ENCODE data around the gene CFAP65.
A peak's percentile ranks its signal among the peaks of the same experiment; 100 is the strongest.

CFAP65 gene

GRCh38 chr2:218970894-218971293 lies 70.4 kb downstream of the CFAP65 start:
- DNase-seq (ENCODE audit: low spot score): no peak

DNA sequence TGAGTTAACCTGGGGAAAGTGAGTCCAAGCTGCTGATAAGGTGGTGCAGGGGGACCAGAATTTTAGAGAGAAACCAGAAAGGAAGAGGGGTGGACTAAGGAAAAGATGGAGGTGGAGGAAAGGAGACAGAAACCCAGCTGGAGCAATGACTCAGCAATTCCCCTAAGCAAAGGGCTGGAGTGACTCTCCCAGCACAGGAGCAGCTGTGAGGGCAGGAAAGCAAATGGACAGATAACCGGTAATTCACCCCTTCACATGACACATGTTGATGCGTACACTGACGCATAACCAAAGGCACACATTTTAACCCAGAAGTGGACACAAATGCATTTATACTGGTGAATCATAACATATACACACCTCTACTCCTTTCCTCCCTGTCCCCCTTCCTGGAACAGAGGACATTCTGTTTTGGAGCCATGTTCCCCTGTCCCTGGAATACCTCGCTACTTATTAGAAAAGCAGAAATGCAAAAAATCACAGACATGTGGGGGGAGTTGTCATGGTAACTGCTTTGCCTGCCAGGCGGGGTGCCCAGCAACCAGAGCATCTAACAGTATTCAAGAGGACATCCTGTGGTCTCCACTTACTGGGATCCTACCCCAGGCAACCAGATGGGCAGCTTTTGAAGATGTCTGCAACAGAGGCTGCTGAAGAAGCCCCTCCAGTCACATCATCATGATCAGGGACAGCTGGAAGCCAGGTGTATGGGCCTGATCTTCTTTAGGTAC lies 77.1 kb downstream of the CFAP65 start:
- DNase-seq (ENCODE audit: low spot score): no peak

- DNase-seq (ENCODE audit: low spot score): no peak
These were observed 77.7 kb downstream of the CFAP65 start for GRCh38 chr2:218963601-218964000.

DNA sequence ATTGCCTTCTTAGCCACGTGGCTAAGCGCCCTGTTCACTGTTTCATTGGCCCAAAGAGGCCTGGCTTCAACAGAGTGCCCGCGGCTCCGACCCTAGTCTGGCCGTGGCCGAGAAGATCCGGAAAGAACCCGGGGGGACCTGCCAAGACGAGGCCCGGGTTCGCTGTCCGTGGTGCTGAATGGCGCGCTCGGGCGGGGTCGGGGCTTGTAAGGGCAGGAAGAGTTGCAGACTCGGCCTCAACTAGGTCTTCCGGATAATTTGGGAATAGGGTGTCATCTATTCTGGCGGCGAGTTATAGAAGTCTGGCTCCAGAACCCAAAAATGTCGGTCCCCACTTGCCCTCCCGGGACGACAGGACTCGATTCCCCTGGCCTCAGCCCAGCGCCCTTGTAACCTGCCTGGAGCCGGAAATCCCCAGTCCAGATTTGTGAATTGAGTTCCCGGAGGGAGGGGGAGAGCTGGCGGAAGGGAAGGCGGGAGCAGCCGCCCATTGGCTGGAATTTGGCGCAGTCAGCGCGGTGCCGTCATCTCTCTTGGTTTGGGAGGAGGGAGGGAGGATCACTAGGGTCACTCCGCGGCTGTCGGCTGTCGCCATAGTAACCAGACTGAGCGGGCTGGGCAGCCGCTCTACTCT lies 78.3 kb downstream of the CFAP65 start:
- no peak for DNase-seq (ENCODE audit: low spot score)

DNA sequence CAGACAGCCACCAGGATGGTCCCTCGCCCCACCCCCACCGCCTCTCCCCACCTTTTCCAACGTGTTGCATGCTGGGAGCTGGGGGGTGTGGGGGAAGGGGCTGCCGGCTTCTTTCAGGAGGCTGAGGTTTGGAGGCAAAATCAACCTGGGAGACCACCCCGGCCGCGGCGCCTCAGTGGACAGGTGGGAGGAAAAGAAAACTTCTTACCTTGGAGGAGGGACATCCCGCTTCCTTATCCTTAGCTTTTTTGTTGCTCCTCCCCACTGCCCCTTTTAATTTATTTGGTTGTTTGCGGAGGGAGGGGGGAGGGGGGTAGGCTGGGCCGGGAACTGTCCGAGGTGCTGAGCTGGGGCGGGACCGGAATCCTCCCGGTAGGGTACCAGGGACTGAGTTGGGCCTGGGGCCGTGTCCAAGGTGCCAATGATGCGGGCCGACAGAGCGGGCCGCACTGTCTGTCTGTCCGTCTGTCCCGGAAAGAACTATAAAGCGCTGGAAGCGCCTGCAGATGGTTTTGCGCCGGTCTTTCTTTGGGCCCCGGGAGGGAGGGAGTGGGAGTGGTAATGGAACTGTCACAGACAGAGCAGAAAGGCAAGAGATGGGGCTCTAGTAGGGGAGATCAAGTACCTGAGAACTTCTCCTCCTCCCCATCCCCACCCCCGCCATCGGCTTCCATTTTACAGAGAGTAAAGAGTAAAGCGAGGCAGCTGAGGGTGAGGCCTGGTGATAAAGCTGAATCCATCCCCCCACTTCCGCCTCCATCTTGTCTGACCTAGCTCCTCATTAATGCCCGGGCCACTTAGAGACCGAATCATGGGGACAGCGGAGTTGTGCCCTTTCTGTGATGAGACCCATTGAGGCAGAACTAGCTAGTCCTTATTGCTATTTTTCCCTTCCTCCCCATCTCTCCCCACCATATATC lies 79.4 kb downstream of the CFAP65 start:
- no peak for DNase-seq (ENCODE audit: low spot score)

GRCh38 chr2:218961229-218961628 lies 80.1 kb downstream of the CFAP65 start:
- DNase-seq (ENCODE audit: low spot score): no peak

DNA sequence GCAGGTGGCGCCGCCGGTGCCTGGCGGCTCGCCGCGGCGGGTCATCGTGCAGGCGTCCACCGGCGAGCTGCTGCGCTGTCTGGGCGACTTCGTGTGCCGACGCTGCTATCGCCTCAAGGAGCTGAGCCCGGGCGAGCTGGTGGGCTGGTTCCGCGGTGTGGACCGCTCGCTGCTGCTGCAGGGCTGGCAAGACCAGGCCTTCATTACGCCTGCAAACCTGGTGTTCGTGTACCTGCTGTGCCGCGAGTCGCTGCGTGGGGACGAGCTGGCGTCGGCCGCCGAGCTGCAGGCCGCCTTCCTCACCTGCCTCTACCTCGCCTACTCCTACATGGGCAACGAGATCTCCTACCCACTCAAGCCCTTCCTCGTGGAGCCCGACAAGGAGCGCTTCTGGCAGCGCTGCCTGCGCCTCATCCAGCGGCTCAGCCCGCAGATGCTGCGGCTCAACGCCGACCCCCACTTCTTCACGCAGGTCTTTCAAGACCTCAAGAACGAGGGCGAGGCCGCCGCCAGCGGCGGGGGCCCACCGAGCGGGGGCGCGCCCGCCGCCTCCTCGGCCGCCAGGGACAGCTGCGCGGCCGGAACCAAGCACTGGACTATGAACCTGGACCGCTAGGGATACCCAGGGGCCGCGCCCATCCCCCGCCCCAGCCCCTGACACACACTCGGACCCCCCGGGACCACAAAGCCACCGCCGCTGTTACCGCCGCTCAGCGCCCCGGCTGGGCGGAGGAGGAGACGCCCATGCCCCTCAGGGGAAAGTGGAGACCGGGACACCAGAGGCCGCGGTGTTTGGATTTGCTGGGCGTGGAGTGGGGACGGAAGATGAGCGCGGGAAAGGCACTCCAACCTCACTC lies 80.8 kb downstream of the CFAP65 start:
- DNase-seq (ENCODE audit: low spot score): no peak

DNA sequence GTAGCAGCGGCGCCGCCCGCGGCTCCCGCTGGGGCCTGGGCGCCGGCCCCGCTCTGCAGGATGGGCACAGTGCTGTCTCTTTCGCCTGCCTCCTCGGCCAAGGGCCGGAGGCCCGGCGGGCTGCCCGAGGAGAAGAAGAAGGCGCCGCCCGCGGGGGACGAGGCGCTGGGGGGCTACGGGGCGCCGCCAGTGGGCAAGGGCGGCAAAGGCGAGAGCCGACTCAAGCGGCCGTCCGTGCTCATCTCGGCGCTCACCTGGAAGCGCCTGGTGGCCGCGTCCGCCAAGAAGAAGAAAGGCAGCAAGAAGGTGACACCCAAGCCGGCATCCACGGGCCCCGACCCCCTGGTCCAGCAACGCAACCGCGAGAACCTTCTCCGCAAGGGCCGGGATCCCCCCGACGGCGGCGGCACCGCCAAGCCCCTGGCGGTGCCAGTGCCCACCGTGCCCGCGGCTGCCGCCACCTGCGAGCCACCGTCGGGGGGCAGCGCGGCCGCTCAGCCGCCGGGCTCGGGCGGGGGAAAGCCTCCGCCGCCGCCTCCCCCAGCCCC lies 81.5 kb downstream of the CFAP65 start:
- no peak for DNase-seq (ENCODE audit: low spot score)

GRCh38 chr2:218959141-218959731 lies 82.1 kb downstream of the CFAP65 start, which contains the start of gene CDK5R2:
CDK5R2 (plus strand) TSS chr2:218959666; CDS start chr2:218959821, 155 bp downstream.
- DNase-seq (ENCODE audit: low spot score): peak; percentile 9

GRCh38 chr2:218958276-218958675 lies 83.0 kb downstream of the CFAP65 start:
- DNase-seq (ENCODE audit: low spot score): no peak

DNA sequence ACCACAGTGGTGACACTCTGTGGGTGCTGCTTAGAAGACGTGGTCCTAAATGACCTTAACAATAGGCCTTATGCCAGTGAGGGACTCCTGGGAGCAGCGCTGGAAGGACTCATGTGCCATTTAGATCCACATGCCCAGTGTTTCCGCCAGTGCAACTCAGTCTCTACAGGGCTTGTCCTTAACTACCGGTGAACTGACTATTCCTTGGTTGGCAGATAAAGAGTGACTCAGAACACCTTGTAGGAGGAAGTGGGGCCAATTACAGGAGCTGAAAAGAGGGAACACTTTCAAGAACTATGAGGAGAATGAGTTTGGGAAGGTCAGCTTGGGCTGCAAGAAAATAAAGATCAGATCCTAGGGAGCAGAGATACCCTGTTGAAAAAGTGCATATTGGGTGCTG lies 83.6 kb downstream of the CFAP65 start:
- no peak for DNase-seq (ENCODE audit: low spot score)

DNA sequence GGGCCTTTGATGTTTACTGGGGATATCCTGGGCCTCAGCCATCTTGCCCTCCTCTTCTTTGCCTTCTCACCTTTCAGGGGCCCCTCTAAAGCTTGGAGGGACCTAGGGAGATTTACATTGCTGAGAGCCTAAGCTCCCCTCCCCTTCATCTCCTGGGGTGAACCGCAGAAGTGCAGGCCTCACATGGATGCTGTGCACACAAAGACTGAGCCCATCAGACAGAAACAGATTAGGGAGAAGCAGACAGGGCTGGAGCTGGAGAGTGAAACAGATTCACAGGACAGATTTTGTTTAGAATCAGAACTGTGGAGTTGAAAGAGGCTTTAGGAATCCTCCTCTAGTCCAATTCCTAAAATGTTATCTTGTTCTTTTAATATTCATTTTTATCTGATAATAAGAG lies 85.3 kb downstream of the CFAP65 start:
- DNase-seq (ENCODE audit: low spot score): no peak

DNA sequence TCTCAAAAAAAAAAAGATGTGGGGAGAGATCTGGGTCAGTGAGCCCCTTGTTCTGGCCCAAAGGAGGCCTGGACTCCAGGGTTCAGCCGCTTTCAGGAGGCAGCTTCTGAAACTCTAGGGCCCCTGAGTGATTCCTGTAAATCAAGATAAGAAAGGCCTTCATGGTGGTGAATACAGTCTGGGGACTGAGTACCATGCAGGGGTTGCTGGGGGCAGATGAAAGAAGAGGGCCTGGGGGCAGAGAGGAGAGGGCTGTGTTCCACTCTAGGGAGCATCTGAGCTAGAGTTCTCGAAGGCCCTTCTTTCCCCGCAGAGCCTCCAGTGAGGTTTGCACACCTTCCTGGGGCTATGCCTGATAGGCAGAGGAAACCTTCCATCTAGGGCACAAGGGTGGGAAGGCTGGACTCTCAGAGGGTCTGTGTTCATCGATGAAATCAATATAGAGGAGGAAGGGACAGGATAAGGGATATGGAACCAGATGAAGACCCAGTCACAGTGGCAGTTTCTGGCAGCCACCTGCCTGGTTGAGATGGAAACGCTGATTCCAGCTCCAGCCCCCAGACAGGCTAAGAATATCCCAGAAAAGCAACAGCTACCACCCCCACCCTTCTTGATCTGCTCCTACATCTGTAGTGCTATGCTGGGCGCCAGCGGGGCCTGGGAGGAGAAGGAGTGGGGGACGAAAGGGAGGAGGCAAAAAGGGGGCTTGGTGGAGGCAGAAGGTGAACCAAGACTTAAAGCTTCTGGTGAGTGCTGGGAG lies 86.6 kb downstream of the CFAP65 start:
- no peak for DNase-seq (ENCODE audit: low spot score)

- no peak for DNase-seq (ENCODE audit: low spot score)
These were observed 87.9 kb downstream of the CFAP65 start for GRCh38 chr2:218953366-218953954.
